Dedifferentiated amniotic fluid mesenchymal stem cell (primary cell): ENCODE measurements around the gene LECT2.

Source experiments
- DNase-seq: peaks from one replicate; pipeline ENCODE4 v3.0.0-alpha.2; 2016; ENCODE audit errors: extremely low spot score

The LECT2 gene

GRCh38 chr5:135954899-135955298 is at the start of gene LECT2:
TSS of gene LECT2 (minus strand) at chr5:135954983. CDS start at chr5:135954833, 150 bp downstream.
- DNase-seq = no peak

GRCh38 chr5:136004436-136004835 is 49.7 kb upstream of the LECT2 start:
- DNase-seq = no peak

GRCh38 chr5:136001466-136001981 is 46.7 kb upstream of the LECT2 start:
- peak; percentile 92 for DNase-seq

- DNase-seq = no peak
Observed at GRCh38 chr5:136000932-136001331, 46.1 kb upstream of the LECT2 start.

GRCh38 chr5:136000147-136000546 is 45.4 kb upstream of the LECT2 start:
- DNase-seq = no peak

GRCh38 chr5:135999406-136000139 is 44.8 kb upstream of the LECT2 start:
- DNase-seq = no peak

- no peak for DNase-seq
Observed at GRCh38 chr5:135998889-135999288, 44.1 kb upstream of the LECT2 start.

- no peak for DNase-seq
Observed at GRCh38 chr5:135997673-135998335, 43.0 kb upstream of the LECT2 start.

GRCh38 chr5:135996611-135997010 is 41.8 kb upstream of the LECT2 start:
- DNase-seq = no peak

GRCh38 chr5:135995976-135996375 is 41.2 kb upstream of the LECT2 start:
- DNase-seq = no peak

GRCh38 chr5:135993880-135994636 is 39.3 kb upstream of the LECT2 start:
- peak; percentile 45 for DNase-seq

- no peak for DNase-seq
Observed at GRCh38 chr5:135993335-135993879, 38.6 kb upstream of the LECT2 start.

- no peak for DNase-seq
Observed at GRCh38 chr5:135991429-135991828, 36.6 kb upstream of the LECT2 start.

GRCh38 chr5:135990528-135991255 is 35.9 kb upstream of the LECT2 start:
- no peak for DNase-seq

GRCh38 chr5:135989686-135990085 is 34.9 kb upstream of the LECT2 start:
- no peak for DNase-seq

- DNase-seq = no peak
Observed at GRCh38 chr5:135988546-135988945, 33.8 kb upstream of the LECT2 start.

GRCh38 chr5:135986891-135987401 is 32.2 kb upstream of the LECT2 start:
- no peak for DNase-seq

- DNase-seq = no peak
Observed at GRCh38 chr5:135986401-135986800, 31.6 kb upstream of the LECT2 start.

- no peak for DNase-seq
Observed at GRCh38 chr5:135985951-135986350, 31.2 kb upstream of the LECT2 start.

- no peak for DNase-seq
Observed at GRCh38 chr5:135980620-135981019, 25.8 kb upstream of the LECT2 start.

GRCh38 chr5:135979510-135979909 is 24.7 kb upstream of the LECT2 start:
- peak; percentile 52 for DNase-seq
